NCI-H460 (cell line): ENCODE results near the gene PUSL1. TPM values are rescaled to one million over a fixed set of nuclear protein-coding genes. Genes with fewer than 3 reads are reported as not detected.

Source experiments
- DNase-seq: peaks from one replicate; pipeline ENCODE4 v3.0.0-alpha.2; 2016; ENCODE audit warnings: low read depth; ENCODE audit errors: extremely low read depth
- total RNA-seq: library from RNA; depleted of rRNA; stranded (reverse); fragments of >200 nt; shearing (Covaris generic); gene quantifications from 2 replicates; pipeline ENCODE4 v1.2.3, GENCODE V29; 2014

PUSL1 gene
- total RNA-seq, 1 experiment from 2014 or later = 13.1 TPM

GRCh38 chr1:1335792-1336248 lies 27.4 kb downstream of the PUSL1 start:
- no peak for DNase-seq

- DNase-seq = no peak
These were observed 28.0 kb downstream of the PUSL1 start for GRCh38 chr1:1336446-1336845.

- no peak for DNase-seq
These were observed 28.8 kb downstream of the PUSL1 start for GRCh38 chr1:1336931-1337792.

- DNase-seq = no peak
These were observed 29.4 kb downstream of the PUSL1 start for GRCh38 chr1:1337793-1338147.

- DNase-seq = no peak
These were observed 29.9 kb downstream of the PUSL1 start for GRCh38 chr1:1338278-1338677.

GRCh38 chr1:1340185-1340584 lies 31.8 kb downstream of the PUSL1 start:
- DNase-seq = no peak

- DNase-seq = no peak
These were observed 32.6 kb downstream of the PUSL1 start for GRCh38 chr1:1340791-1341548.

- DNase-seq = no peak
These were observed 33.2 kb downstream of the PUSL1 start for GRCh38 chr1:1341549-1342021.

GRCh38 chr1:1342061-1342562 lies 33.7 kb downstream of the PUSL1 start:
- DNase-seq = no peak

- DNase-seq = no peak
These were observed 34.3 kb downstream of the PUSL1 start for GRCh38 chr1:1342584-1343115.

- no peak for DNase-seq
These were observed 35.5 kb downstream of the PUSL1 start for GRCh38 chr1:1343811-1344421.

- peak; percentile 77 for DNase-seq
These were observed 36.4 kb downstream of the PUSL1 start for GRCh38 chr1:1344655-1345361.

GRCh38 chr1:1345384-1345783 lies 37.0 kb downstream of the PUSL1 start:
- no peak for DNase-seq

GRCh38 chr1:1345860-1346500 lies 37.6 kb downstream of the PUSL1 start:
- DNase-seq = no peak

- no peak for DNase-seq
These were observed 38.1 kb downstream of the PUSL1 start for GRCh38 chr1:1346501-1346890.

GRCh38 chr1:1347026-1347595 lies 38.7 kb downstream of the PUSL1 start:
- DNase-seq = no peak

GRCh38 chr1:1347663-1348419 lies 39.4 kb downstream of the PUSL1 start:
- no peak for DNase-seq

- DNase-seq = no peak
These were observed 40.2 kb downstream of the PUSL1 start for GRCh38 chr1:1348420-1349255.
